HepG2 (cell line): Measurements from ENCODE around the gene ETF1.

ENCODE experiments used
- BRCA1 ChIP-seq: sonication (generic); formaldehyde crosslinking; IDR thresholded peaks from 2 replicates; pipeline ENCODE4 v1.4.0; 2020; ENCODE audit warnings: missing genetic modification reagents
- CTCF ChIP-seq: sonication (generic); formaldehyde crosslinking; IDR thresholded peaks from 2 replicates; pipeline ENCODE4 v1.5.0; 2020; ENCODE audit warnings: mild to moderate bottlenecking, missing genetic modification reagents, moderate library complexity
- ELF4 ChIP-seq: sonication (generic); formaldehyde crosslinking; IDR thresholded peaks from 2 replicates; pipeline ENCODE4 v1.5.0; 2020; ENCODE audit warnings: missing genetic modification reagents, mild to moderate bottlenecking, moderate library complexity, borderline replicate concordance
- HNRNPUL1 ChIP-seq: fragments of 200-400 bp; formaldehyde crosslinking; IDR thresholded peaks from 2 replicates; pipeline ENCODE4 v1.6.1; 2017; ENCODE audit warnings: low read depth, mild to moderate bottlenecking, low read length, moderate library complexity
- SOX5 ChIP-seq: IDR thresholded peaks from 2 replicates; pipeline ENCODE4 v1.6.1; 2016; ENCODE audit warnings: borderline replicate concordance
- TBL1XR1 ChIP-seq: fragments of 150-350 bp; IDR thresholded peaks from 2 replicates; pipeline ENCODE4 v1.6.1; 2014; ENCODE audit warnings: borderline replicate concordance, low read length; ENCODE audit not compliant: partially characterized antibody
- TFDP1 ChIP-seq: IDR thresholded peaks from 2 replicates; pipeline ENCODE4 v1.6.1; 2016; ENCODE audit warnings: missing compliant biosample characterization, missing genetic modification reagents, borderline replicate concordance
- THAP9 ChIP-seq: sonication (generic); formaldehyde crosslinking; IDR thresholded peaks from 2 replicates; pipeline ENCODE4; 2020; ENCODE audit warnings: missing genetic modification reagents, mild to moderate bottlenecking, borderline replicate concordance
- ZFP62 ChIP-seq: sonication (generic); formaldehyde crosslinking; IDR thresholded peaks from 2 replicates; pipeline ENCODE4 v1.4.0; 2020; ENCODE audit warnings: missing genetic modification reagents
- ZNF407 ChIP-seq: sonication (generic); formaldehyde crosslinking; IDR thresholded peaks from one replicate; pipeline ENCODE4 v1.5.1; 2020; ENCODE audit warnings: mild to moderate bottlenecking, missing genetic modification reagents; ENCODE audit errors: not compliant biosample characterization
- ZNF576 ChIP-seq: sonication (generic); formaldehyde crosslinking; IDR thresholded peaks from 2 replicates; pipeline ENCODE4 v1.4.0; 2020; ENCODE audit warnings: mild to moderate bottlenecking, missing genetic modification reagents
- ZNF776 ChIP-seq: sonication (generic); formaldehyde crosslinking; IDR thresholded peaks from 2 replicates; pipeline ENCODE4 v1.4.0; 2020; ENCODE audit warnings: mild to moderate bottlenecking, missing genetic modification reagents
- ZNF839 ChIP-seq: sonication (generic); formaldehyde crosslinking; IDR thresholded peaks from 2 replicates; pipeline ENCODE4 v1.4.0; 2020; ENCODE audit warnings: missing genetic modification reagents, mild to moderate bottlenecking, borderline replicate concordance
- ZSCAN5A ChIP-seq: sonication (generic); formaldehyde crosslinking; IDR thresholded peaks from 2 replicates; pipeline ENCODE4 v1.8.0; 2022; ENCODE audit warnings: mild to moderate bottlenecking, missing genetic modification reagents, borderline replicate concordance

GRCh38 chr5:138464388-138465260 is 78.4 kb downstream of the ETF1 start:
- TF ChIP-seq ELF4 (CRISPR knock-in tag) = peak; percentile 84
- 0 out of 2 replicates have a peak, but pooled peaks have one; percentile 8 for TF ChIP-seq HNRNPUL1
- no peak for TF ChIP-seq CTCF
- no peak; the same call in 1 of the 2 replicates for TF ChIP-seq SOX5
- TF ChIP-seq ZNF407 = peak; percentile 50
- no peak for TF ChIP-seq ZNF776 (CRISPR knock-in tag)
- no peak for TF ChIP-seq TFDP1 (CRISPR knock-in tag)
- TF ChIP-seq ZSCAN5A (CRISPR knock-in tag) = no peak
- no peak for TF ChIP-seq BRCA1 (CRISPR knock-in tag)
- no peak for TF ChIP-seq ZFP62 (CRISPR knock-in tag)
- peak; percentile 13; the same call in 1 of the 2 replicates for TF ChIP-seq THAP9 (CRISPR knock-in tag)
- no peak for TF ChIP-seq ZNF839
- no peak; the same call in 1 of the 2 replicates for TF ChIP-seq ZNF576 (CRISPR knock-in tag)
- TF ChIP-seq TBL1XR1 = no peak
